NCI-H69 (cell line): ENCODE results near the gene BIRC6.
"Not testable (repeated sequence)": the region's sequence is repeated elsewhere in the genome, so short reads cannot be mapped to it uniquely, and the experiment has no call there.

Experiments
- DNase-seq: peaks from one replicate; lab custom pipeline; 2025; lab: John Stamatoyannopoulos, UW

The BIRC6 gene, protein sequence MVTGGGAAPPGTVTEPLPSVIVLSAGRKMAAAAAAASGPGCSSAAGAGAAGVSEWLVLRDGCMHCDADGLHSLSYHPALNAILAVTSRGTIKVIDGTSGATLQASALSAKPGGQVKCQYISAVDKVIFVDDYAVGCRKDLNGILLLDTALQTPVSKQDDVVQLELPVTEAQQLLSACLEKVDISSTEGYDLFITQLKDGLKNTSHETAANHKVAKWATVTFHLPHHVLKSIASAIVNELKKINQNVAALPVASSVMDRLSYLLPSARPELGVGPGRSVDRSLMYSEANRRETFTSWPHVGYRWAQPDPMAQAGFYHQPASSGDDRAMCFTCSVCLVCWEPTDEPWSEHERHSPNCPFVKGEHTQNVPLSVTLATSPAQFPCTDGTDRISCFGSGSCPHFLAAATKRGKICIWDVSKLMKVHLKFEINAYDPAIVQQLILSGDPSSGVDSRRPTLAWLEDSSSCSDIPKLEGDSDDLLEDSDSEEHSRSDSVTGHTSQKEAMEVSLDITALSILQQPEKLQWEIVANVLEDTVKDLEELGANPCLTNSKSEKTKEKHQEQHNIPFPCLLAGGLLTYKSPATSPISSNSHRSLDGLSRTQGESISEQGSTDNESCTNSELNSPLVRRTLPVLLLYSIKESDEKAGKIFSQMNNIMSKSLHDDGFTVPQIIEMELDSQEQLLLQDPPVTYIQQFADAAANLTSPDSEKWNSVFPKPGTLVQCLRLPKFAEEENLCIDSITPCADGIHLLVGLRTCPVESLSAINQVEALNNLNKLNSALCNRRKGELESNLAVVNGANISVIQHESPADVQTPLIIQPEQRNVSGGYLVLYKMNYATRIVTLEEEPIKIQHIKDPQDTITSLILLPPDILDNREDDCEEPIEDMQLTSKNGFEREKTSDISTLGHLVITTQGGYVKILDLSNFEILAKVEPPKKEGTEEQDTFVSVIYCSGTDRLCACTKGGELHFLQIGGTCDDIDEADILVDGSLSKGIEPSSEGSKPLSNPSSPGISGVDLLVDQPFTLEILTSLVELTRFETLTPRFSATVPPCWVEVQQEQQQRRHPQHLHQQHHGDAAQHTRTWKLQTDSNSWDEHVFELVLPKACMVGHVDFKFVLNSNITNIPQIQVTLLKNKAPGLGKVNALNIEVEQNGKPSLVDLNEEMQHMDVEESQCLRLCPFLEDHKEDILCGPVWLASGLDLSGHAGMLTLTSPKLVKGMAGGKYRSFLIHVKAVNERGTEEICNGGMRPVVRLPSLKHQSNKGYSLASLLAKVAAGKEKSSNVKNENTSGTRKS (N-terminal part only)

DNA sequence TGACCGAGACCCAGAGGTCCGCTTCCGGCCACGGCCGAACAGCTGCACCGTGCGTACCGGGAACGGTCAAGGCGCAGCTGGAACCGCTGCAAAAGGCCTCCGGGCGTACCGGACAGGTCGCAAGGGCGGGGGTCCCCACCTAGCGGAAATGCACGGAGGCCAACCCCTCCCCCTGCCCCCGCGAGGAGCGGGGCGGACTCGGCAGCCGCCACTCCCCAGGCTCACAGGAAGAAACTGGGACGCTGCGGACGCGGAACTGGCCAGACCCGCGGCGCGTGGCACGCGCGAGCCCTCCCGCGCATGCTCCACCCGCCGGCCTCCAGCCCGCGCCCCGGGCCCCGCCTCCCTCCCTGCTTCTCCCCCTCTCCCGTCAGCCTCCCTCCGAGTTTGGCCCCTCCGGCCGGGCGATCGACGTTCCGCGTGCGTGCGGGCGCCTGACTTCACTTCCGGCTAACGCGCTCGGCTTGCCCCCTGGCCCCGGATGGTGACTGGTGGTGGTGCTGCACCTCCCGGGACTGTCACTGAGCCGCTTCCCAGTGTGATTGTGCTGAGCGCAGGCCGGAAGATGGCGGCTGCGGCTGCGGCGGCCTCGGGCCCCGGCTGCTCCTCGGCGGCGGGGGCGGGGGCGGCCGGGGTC lies at the start of gene BIRC6:
BIRC6 (plus strand) TSS at position 343 of the 637 bp plus-strand sequence; CDS start at position 482, 139 bp downstream.
- DNase-seq, result peak; percentile 95

DNA sequence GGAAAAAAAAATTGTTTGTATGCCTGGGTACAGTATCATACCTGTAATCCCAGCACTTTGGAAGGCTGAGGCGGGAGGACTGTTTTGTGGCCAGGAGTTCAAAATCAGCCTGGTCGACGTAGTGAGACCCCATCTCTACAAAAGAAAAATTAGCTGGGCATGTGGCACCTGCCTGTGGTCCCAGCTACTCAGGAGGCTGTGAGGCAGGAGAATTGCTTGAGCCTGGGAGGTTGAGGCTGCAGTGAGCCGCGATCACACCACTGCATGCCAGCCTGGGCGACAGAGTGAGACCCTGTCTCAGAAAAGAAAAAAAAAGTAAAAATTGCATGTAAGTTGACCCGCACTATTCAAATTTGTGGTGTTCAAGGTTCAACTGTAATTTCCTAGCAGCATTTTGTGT lies 46.2 kb upstream of the BIRC6 start:
- DNase-seq, result no peak

DNA sequence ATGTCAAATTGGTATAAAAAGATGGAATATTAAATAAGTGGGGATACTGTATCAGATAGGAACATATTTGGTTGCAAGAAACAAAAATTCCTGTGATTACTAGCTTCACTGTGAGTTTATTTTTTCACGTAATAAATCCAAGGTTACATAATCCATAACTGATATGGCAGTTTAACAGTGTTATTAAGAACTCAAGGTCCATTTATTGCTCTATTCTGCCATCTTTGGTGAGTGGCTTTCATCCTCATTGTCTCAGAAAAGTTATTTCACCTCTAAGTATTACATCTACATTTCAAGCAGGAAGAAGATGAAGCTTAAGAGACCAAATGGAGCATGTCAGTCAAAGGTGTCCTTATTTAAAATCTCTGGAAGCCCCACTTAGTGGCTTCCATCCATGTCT lies 41.9 kb upstream of the BIRC6 start:
- no peak for DNase-seq

DNA sequence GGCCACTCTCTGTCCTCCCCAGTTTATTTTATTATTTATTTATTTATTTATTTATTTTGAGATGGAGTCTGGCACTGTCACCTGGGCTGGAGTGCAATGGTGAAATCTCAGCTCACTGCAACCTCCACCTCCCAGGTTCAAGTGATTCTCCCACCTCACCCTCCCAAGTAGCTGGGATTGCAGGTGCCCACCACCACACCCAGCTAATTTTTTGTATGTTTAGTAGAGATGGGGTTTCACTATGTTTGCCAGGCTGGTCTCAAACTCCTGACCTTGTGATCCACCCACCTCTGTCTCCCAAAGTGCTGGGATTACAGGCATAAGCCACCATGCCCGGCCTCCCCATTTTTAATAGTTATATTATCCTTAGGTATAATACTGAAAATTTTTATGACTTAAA lies 28.1 kb upstream of the BIRC6 start:
- DNase-seq, result not testable (repeated sequence)

DNA sequence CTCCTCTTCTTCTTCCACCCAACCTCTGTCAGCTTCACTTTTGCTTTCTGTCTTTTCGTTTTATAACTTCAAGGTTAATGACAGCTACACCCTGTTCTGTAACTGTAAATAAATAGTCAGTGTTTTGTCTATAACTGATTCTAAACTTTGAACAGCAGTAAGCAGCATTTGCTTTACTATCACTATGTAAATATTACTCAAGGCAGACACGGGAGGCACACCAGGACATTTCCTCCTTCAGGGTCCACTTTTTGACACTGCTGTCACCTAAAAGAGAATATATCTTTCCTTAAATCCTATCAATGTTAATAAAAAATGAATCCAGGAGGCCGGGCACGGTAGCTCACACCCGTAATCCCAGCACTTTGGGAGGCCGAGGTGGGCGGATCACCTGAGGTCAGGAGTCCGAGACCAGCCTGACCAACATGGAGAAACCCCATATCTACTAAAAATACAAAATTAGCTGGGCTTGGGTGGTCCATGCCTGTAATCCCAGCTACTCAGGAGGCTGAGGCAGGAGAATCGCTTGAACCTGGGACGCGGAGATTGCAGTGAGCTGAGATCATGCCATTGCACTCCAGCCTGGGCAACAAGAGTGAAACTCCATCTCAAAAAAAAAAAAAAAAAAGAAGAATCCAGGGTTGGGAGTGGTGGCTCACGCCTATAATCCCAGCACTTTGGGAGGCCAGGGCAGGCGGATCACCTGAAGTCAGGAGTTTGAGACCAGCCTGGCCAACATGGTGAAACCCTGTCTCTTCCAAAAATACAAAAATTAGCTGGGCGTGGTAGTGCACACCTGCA lies 27.4 kb upstream of the BIRC6 start:
- DNase-seq, result not testable (repeated sequence)

DNA sequence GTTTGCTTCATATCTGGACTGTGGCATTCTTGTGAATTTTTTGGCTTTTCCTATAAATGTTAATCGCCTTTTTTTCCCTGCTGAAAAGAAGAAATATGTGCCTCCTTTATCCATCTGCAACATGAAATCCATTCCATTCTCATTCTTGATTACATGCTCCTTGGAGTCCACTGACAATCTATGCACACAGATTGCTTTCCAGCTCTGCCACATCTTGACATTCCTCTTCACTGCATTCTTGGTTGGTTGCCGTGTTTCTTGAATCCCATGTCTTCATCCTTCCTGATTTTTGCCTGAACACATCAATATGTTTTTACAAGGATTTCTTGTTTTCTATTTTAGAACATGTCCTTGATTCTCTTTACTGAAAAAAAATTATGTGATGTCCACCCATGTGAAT lies 26.7 kb upstream of the BIRC6 start:
- no peak for DNase-seq

DNA sequence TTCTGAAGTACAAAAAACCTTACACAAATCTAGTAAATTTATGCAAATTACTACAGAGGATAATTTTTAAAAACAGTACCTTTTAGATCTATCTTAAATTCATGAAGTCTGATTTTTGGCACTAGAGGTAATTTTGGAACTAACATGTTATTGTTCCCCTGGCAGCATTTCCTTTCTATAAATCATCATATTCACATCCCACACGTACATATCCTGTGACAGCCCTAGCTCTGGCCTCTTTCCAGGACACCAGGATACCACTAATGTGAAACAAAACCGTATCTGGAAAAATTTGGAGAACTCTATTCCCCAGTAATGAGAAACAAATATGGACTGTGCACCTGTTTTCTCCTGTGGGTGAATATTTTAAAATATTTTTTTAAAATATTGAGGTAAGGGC lies 14.0 kb upstream of the BIRC6 start:
- no peak for DNase-seq

DNA sequence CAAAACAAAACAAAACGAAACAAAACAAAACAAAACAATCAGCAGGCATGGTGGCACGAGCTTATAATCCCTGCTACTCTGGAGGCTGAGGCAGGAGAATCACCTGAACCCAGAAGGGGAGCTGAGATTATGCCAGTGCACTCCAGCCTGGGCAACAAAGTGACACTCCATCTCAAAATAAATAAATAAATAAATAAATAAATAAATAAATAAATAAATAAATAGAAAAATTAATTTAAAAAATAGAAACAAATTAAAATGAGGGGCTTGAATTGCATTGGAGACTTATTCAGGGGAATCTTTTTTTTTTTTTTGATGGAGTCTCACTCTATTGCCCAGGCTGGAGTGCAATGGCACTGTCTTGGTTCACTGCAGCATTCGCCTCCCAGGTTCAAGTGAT lies 6.0 kb upstream of the BIRC6 start:
- DNase-seq, result not testable (repeated sequence)

DNA sequence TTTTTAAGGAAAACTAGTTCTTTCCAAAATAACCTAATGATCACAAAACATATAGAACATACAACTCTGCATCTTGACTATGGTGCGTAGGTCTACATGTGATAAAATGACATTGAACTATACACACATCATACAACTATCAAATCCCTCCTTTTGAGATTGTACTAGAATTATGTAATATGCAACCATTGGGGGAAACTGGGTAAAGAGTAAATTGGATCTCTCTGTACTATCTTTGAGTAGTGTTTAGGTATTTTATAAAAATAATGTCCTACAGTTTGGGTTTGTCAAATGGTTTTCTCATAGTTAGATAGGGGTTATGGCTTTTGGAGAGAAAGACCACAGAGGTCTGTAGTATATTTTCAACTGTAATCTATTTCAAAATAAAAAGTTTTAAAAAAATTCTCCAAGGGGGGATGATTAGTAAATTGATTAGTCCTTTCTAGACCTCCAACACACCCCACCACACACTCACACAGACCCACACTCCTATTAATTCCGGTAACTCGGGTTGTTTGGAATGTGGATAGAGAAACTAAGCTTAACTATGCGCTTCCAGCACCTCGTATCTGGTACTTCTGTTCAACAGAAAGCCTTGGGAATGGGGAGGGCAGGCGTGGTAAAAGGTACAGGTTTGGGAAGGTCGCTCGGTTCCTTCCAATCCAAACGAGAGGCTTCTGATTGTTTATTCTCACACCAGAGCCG lies 695 bp upstream of the BIRC6 start:
- DNase-seq, result no peak

DNA sequence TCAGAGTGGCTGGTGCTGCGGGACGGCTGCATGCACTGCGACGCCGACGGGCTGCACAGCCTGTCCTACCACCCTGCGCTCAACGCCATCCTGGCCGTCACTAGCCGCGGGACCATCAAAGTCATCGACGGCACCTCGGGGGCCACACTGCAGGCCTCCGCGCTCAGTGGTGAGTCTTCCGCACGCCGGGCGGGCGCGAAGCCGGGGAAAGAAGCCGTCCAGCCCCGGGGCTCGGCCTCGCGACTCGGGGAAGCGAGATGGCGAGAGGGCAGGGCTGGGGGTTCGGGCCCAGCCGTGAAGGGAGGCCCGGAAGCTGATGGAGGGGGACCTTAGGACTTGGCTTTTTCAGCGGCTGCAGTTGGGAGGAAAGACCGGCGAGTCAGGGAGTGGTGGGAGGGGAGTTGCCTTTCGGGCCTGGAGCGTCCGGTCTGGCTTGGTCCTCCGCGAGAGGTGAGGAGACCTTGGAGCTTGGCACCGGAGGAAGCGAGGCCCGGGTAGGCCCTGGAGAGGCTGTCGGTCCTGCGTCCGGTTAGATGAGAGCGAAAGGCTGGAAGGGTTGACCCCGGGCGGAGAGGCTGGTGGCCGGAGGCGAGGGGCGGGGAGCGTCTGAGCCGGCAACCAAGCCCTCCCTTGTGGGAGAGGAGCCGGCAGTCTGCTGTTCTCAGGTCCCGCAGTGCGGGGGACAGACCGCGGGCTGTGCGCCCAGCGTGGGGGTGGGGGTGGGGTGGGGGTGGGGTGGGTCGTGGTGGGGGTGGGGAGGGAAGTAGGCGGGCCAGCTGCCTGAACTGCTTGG lies 691 bp downstream of the BIRC6 start:
- DNase-seq, result peak; percentile 61

DNA sequence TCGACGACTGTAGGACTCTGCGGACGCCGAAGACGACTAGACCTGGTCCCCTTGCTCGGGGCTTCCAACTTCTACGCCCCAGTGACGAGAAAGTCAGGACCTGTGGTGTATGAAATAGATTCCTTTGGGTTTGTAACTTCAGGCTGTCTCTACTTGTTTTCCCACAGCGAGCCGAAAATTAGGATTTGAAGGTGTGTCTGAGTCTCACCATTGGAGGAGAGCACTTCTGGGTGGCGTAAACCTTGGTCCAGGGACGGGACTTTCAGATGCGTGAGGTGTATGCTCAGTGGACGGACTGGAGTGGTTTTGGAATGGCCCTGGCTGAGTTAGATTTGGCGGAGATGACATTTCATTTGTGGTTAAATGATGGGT lies 1.3 kb downstream of the BIRC6 start:
- DNase-seq, result no peak

DNA sequence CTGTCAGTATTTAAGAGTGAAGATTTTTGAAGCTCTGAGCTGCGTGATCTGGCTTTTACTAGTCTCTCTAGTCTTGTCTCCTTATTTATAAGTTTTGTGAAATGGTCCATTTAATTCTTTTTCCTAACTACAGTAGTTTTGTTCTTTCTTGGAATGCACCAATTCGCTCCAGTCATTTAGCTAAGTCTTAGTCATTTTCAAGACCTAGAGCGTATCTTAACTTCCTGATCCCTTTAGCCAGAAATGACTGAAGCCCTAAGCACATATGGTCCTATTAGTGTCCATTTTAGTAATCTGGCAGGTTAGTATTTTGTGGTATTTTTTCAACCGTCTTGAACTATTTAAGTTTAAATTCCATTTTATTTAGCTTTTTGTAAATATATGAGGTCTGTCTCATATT lies 3.6 kb downstream of the BIRC6 start:
- no peak for DNase-seq

DNA sequence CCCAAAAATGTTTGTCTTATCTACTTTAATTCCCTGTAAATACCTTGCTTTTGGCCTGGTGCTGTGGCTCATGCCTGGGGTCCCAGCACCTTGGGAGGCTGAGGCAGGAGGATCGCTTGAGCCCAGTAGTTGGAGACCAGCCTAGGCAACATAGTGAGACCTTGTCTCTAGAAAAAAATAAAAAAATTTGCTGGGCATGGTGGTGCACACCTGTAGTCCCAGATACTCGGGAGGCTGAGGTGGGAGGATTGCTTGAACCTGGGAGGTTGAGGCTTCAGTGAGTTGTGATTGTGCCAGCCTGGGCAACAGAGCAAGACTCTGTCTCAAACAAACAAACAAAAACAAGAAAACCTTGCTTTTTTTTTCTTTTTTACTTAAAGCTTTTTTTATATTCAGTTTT lies 6.2 kb downstream of the BIRC6 start:
- not testable (repeated sequence) for DNase-seq

DNA sequence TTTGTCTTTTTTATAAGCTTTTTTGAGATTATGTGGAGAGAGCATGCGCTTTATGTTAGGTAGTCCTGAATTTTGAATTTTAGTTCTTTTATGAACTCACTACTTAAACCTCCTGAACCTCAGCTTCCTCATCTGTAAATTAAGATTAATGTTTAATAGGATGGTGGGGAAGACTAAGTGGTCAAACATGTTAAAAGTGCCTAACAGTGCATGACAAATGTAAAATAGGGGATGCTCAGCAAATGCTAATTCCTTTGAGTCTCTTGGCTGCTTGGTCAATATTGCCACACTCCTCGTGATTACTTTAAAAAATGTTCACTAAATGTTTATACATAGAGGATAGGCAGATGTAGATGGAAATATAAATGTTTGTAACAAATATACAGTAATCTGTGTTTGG lies 6.8 kb downstream of the BIRC6 start:
- DNase-seq, result no peak

DNA sequence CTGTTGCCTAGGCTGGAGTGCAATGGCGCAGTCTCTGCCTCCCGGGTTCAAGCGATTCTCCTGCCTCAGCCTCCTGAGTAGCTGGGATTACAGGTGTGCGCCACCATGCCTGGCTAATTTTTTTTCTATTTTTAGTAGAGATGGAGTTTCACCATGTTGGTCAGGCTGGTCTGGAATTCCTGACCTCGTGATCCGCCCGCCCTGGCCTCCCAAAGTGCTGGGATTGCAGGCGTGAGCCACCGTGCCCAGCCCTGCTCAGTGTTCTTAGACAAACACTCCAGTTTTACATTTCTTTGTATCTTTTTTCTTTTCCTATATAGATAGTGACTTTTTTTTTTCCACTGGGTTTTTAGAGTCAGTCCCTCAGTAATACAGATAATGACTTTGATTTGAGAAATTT lies 7.5 kb downstream of the BIRC6 start:
- not testable (repeated sequence) for DNase-seq

DNA sequence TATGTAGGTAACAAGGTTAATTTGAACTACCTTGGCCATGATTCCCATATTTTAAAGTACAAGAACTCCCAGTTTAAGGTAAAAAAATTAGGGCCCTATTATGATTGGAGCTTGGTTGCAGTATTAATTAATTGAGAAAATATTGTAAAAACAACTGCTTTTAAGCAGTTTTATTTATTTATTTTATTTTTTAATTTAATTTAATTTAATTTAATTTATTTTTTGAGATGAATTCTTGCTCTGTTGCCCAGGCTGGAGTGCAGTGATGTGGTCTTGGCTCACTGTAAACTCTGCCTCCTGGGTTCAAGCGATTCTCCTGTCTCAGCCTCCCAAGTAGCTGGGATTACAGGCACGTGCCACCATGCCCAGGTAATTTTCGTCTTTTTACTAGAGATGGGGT lies 8.9 kb downstream of the BIRC6 start:
- DNase-seq, result not testable (repeated sequence)

DNA sequence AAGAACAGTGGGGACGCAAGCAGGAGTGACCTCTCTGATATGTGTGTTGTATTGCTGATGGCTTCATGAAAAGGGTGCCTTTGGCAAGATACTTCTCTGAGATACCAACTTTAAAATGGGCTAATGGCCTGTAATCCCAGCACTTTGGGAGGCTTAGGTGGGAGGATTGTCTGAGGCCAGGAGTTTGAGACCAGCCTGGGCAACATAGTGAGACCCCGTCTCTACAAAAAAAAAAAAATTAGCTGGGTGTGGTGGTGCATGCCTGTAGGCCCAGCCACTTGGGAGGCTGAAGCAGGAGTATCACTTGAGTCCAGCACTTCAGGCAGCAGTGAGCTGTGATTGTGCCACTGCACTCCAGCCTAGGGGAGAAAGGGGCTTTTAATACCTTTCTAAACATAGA lies 9.8 kb downstream of the BIRC6 start:
- no peak for DNase-seq

DNA sequence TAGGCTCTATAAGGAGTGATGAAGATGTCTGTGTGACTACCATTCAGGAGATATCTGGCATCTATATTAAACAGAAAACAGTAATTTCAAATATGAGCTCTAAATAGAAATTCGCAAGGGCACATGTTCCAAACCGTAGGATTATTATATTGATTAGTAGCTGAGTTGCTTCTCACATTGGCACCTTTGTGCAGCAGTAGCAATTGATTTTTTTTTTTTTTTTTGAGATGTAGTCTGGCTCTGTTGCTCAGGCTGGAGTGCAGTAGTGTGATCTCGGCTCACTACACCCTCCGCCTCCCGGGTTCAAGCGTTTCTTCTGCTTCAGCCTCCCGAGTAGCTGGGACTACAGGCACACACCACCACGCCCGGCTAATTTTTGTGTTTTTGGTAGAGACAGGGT lies 12.4 kb downstream of the BIRC6 start:
- DNase-seq, result no peak

DNA sequence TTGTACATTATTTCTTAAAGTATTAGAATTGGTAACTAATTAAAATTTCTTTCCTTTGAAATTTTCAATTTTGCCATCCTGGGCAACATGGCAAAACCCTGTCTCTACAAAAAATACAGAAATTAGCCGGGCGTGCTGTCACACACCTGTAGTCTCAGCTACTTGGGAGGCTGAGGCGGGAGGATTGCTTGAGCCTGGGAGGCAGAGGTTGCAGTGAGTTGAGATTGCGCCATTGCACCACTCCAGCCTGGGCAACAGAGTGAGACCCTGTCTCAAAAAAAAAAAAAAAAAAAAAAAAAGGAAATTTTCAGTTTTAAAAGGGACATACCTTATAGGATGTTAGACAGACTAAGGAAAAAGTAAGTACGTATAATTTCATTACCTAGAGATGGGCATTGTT lies 14.1 kb downstream of the BIRC6 start:
- DNase-seq, result not testable (repeated sequence)
